K562 (cell line): Measurements from ENCODE around the gene NUP62CL. TPM values are rescaled to one million over a fixed set of nuclear protein-coding genes. Genes with fewer than 3 reads are reported as not detected.
A peak's percentile ranks its signal among the peaks of the same experiment; 100 is the strongest.

Experiments used
- ATF1 ChIP-seq, 2 experiments: fragments of 450-650 bp in 1 of 2; IDR thresholded peaks; 2 replicates each; pipeline ENCODE4 v1.6.1; 2016; ENCODE audit warnings: missing compliant biosample characterization in 1 of 2, missing genetic modification characterization in 1 of 2
- BACH1 ChIP-seq: fragments of 200-800 bp; sonication (Bioruptor generic); IDR thresholded peaks from 2 replicates; pipeline ENCODE4 v1.6.1; 2016; ENCODE audit warnings: missing genetic modification characterization, missing compliant biosample characterization
- CBFA2T2 ChIP-seq: fragments of 450-650 bp; conservative IDR thresholded peaks from 2 replicates; pipeline ENCODE4 v1.6.1; 2017; ENCODE audit warnings: mild to moderate bottlenecking
- CTCFL ChIP-seq: IDR thresholded peaks from 2 replicates; pipeline ENCODE4 v1.6.1; 2011; ENCODE audit warnings: borderline replicate concordance, low read depth, mild to moderate bottlenecking, moderate library complexity, low read length; ENCODE audit not compliant: insufficient read depth, poor library complexity, severe bottlenecking
- ELF4 ChIP-seq: fragments of 450-650 bp; formaldehyde crosslinking; IDR thresholded peaks from 2 replicates; pipeline ENCODE4 v1.4.0; 2022; ENCODE audit warnings: missing genetic modification characterization
- EP400 ChIP-seq: fragments of 450-650 bp; IDR thresholded peaks from 2 replicates; pipeline ENCODE4 v1.6.1; 2017; ENCODE audit warnings: antibody characterized with exemption, mild to moderate bottlenecking, moderate library complexity
- ILK ChIP-seq: fragments of 450-650 bp; IDR thresholded peaks from 2 replicates; pipeline ENCODE4 v1.6.1; 2016; ENCODE audit warnings: missing genetic modification characterization, low read depth, mild to moderate bottlenecking, missing compliant biosample characterization, moderate library complexity, borderline replicate concordance
- KDM1A ChIP-seq, 2 experiments: fragments of 450-650 bp; IDR thresholded peaks; 2 replicates each; pipeline ENCODE4 v1.6.1; 2016; ENCODE audit warnings: mild to moderate bottlenecking in 2 of 2
- MYC ChIP-seq, 2 experiments: fragments of 250-450 bp in 1 of 2; sonication (Bioruptor Pico) in 1 of 2; IDR thresholded peaks; 2 replicates each; pipeline versions ENCODE4 v1.5.1 to v1.6.1; 2012 to 2021; ENCODE audit warnings: low read depth in 2 of 2, borderline replicate concordance in 1 of 2, improper control_type of control experiment in 1 of 2, low read length in 1 of 2, mild to moderate bottlenecking in 1 of 2, moderate library complexity in 1 of 2
- RBFOX2 ChIP-seq: fragments of 200-400 bp; formaldehyde crosslinking; IDR thresholded peaks from 2 replicates; pipeline ENCODE4 v1.6.1; 2017; ENCODE audit warnings: low read depth, mild to moderate bottlenecking, low read length, moderate library complexity
- RBM22 ChIP-seq: fragments of 200-400 bp; formaldehyde crosslinking; IDR thresholded peaks from 2 replicates; pipeline ENCODE4 v1.6.1; 2018; ENCODE audit warnings: low read length, low read depth; ENCODE audit not compliant: poor library complexity, severe bottlenecking
- RUNX1 ChIP-seq: sonication (generic); IDR thresholded peaks from 2 replicates; pipeline ENCODE4 v1.6.1; 2016; ENCODE audit warnings: antibody characterized with exemption, low read depth
- SMC3 ChIP-seq: conservative IDR thresholded peaks from 2 replicates; pipeline ENCODE4 v1.6.1; 2011; ENCODE audit warnings: low read depth, low read length, improper control_type of control experiment; ENCODE audit not compliant: insufficient read depth
- SP2 ChIP-seq: IDR thresholded peaks from 2 replicates; pipeline ENCODE4 v1.6.1; 2011; ENCODE audit warnings: mild to moderate bottlenecking, low read depth, low read length, moderate library complexity; ENCODE audit not compliant: poor library complexity, severe bottlenecking; ENCODE audit errors: extremely low read depth
- SRSF1 ChIP-seq: fragments of 200-400 bp; formaldehyde crosslinking; IDR thresholded peaks from 2 replicates; pipeline ENCODE4 v1.6.1; 2017; ENCODE audit warnings: mild to moderate bottlenecking, low read depth, low read length, moderate library complexity
- ZFP36 ChIP-seq: fragments of 150-350 bp; IDR thresholded peaks from 2 replicates; pipeline ENCODE4 v1.6.1; 2018; ENCODE audit warnings: low read length, low read depth; ENCODE audit not compliant: partially characterized antibody
- ZFPM2 ChIP-seq: fragments of 250-450 bp; sonication (Bioruptor Pico); IDR thresholded peaks from 2 replicates; pipeline ENCODE4 v1.5.1; 2022; ENCODE audit warnings: mild to moderate bottlenecking
- ZMIZ1 ChIP-seq, 2 experiments: fragments of 150-350 bp in 1 of 2; IDR thresholded peaks; 2 replicates each; pipeline ENCODE4 v1.6.1; 2012 to 2016; ENCODE audit warnings: low read depth in 2 of 2, low read length in 2 of 2, mild to moderate bottlenecking in 1 of 2, moderate library complexity in 1 of 2
- ZNF133 ChIP-seq: fragments of 250-450 bp; sonication (Bioruptor Pico); IDR thresholded peaks from 2 replicates; pipeline ENCODE4 v1.4.0; 2020; ENCODE audit warnings: mild to moderate bottlenecking
- ZNF175 ChIP-seq: fragments of 200-800 bp; sonication (Bioruptor generic); IDR thresholded peaks from 2 replicates; pipeline ENCODE4 v1.6.1; 2016; ENCODE audit warnings: low read depth, mild to moderate bottlenecking, missing genetic modification characterization, missing compliant biosample characterization
- ZNF512 ChIP-seq: IDR thresholded peaks from 2 replicates; pipeline ENCODE4 v1.6.1; 2016; ENCODE audit warnings: missing genetic modification characterization, missing compliant biosample characterization
- ZNF785 ChIP-seq: fragments of 250-450 bp; sonication (Bioruptor Pico); IDR thresholded peaks from 2 replicates; pipeline ENCODE4 v1.4.0; 2020; ENCODE audit warnings: mild to moderate bottlenecking
- polyA plus RNA-seq, 8 experiments: library from polyadenylated mRNA; depleted of rRNA in 4 of 8; stranded (reverse) in 5 of 8; unstranded in 3 of 8; fragments of >200 nt; fragmentation: Nextera tagmentation in 2 of 8; fragmentation: Illumina TruSeq in 1 of 8; extraction: Ambion mirVana in 2 of 8; extraction: Trizol in 1 of 8; gene quantifications; 2 replicates each; pipeline versions ENCODE4 v1.2.1 to v1.2.3, GENCODE V29; 2011 to 2014; ENCODE audit warnings: inconsistent platforms in 1 of 8, missing spikeins in 1 of 8
- total RNA-seq, 7 experiments: library from RNA; depleted of rRNA in 6 of 7; stranded (reverse); fragments of >200 nt in 6 of 7; fragmentation: Illumina TruSeq in 2 of 7; extraction: Trizol in 2 of 7; gene quantifications; 2 replicates each; pipeline versions ENCODE4 v1.2.1 to v1.2.3, GENCODE V29; 2011 to 2021; ENCODE audit warnings: low replicate concordance in 1 of 7

Gene NUP62CL
- total and polyA plus RNA-seq, 9 of the 15 experiments (the other 6 are each of a cell fraction or from before 2014, with no cell fraction given), result 29.7 to 101 (median 42.7) TPM

- TF ChIP-seq ZNF785 (CRISPR knock-in tag), result no peak
- TF ChIP-seq SRSF1, result no peak
- TF ChIP-seq RBFOX2, result no peak
- TF ChIP-seq SMC3, result no peak
- no peak for TF ChIP-seq RUNX1
- TF ChIP-seq ZFP36, result no peak
- TF ChIP-seq ZNF512 (tag), result no peak
- TF ChIP-seq BACH1 (tag), result no peak
- TF ChIP-seq RBM22, result no peak
- peak; percentile 65; the same call in 1 of the 2 replicates for TF ChIP-seq MYC (IDR thresholded peaks at IDR 0.05; ENCODE audit: low read depth, low read length)
- TF ChIP-seq MYC (CRISPR knock-in tag; IDR thresholded peaks at IDR 0.05; ENCODE audit: borderline replicate concordance, low read depth), result no peak
- no peak for TF ChIP-seq ELF4 (CRISPR knock-in tag)
- no peak for TF ChIP-seq SP2
- no peak for TF ChIP-seq ZFPM2 (CRISPR knock-in tag)
- no peak for TF ChIP-seq CTCFL
- TF ChIP-seq ZMIZ1 (IDR thresholded peaks at IDR 0.05; ENCODE audit: low read depth in 2 of 2, low read length in 2 of 2), result no peak
- no peak for TF ChIP-seq ZNF133 (CRISPR knock-in tag)
- TF ChIP-seq CBFA2T2, result peak; percentile 68
- no peak for TF ChIP-seq ILK
- TF ChIP-seq ZNF175 (CRISPR knock-in tag), result 0 out of 2 replicates have a peak, but pooled peaks have one; percentile 45
- peak; percentile 55; the same call in 1 of the 2 replicates for TF ChIP-seq EP400
- peak; percentile 62 to 71 for TF ChIP-seq KDM1A (IDR thresholded peaks at IDR 0.05)
- TF ChIP-seq ATF1 (CRISPR knock-in tag; IDR thresholded peaks at IDR 0.05), result no peak
- TF ChIP-seq ATF1 (tag; IDR thresholded peaks at IDR 0.05), result peak; percentile 24; the same call in 1 of the 2 replicates
These were observed 53.2 kb downstream of the NUP62CL start (continued) for GRCh38 chrX:107153005-107153404.
